Ectodermal cell (in vitro differentiated cells): ENCODE measurements around the gene AQP12A.
"Not testable (repeated sequence)": the region's sequence is repeated elsewhere in the genome, so short reads cannot be mapped to it uniquely, and the experiment has no call there.

ENCODE experiments used
- H3K27ac ChIP-seq: 2 replicates; pipeline ENCODE4 v1.7.0; 2013; ENCODE audit warnings: mild to moderate bottlenecking, low read depth, low read length; ENCODE audit not compliant: insufficient read depth, poor library complexity, severe bottlenecking
- H3K27me3 ChIP-seq: 2 replicates; pipeline ENCODE4 v1.7.0; 2013; ENCODE audit warnings: mild to moderate bottlenecking, low read length; ENCODE audit not compliant: insufficient read depth, control insufficient read depth, poor library complexity, severe bottlenecking
- H3K36me3 ChIP-seq: one replicate; pipeline ENCODE4 v1.7.0; 2013; ENCODE audit warnings: low read length; ENCODE audit not compliant: control insufficient read depth, insufficient read depth
- H3K4me1 ChIP-seq: one replicate; pipeline ENCODE4 v1.7.0; 2013; ENCODE audit warnings: low read length; ENCODE audit not compliant: control insufficient read depth, insufficient read depth
- H3K4me3 ChIP-seq: 2 replicates; pipeline ENCODE4 v1.7.0; 2013; ENCODE audit warnings: low read depth, low read length, control low read depth; ENCODE audit not compliant: insufficient read depth
- H3K9me3 ChIP-seq: 2 replicates; pipeline ENCODE4 v1.7.0; 2013; ENCODE audit warnings: mild to moderate bottlenecking, low read length, moderate library complexity; ENCODE audit not compliant: control insufficient read depth
- WGBS, 2 experiments: methylation state at CpG; one replicate each; pipeline ENCODE4 v1.1.7; 2013; ENCODE audit warnings: missing lambda C conversion rate in 2 of 2; 5-methylcytosine and 5-hydroxymethylcytosine counted together

Gene AQP12A

GRCh38 chr2:240687741-240688552 is 3.7 kb upstream of the AQP12A start:
- Histone ChIP-seq H3K27ac (no peak overlapping the region), H3K27me3 (no peaks in the 10 kb centered on the region), H3K9me3 (no peaks in the 10 kb centered on the region), H3K4me1 (no peaks in the 10 kb centered on the region), H3K36me3 (no peaks in the 10 kb centered on the region), H3K4me3 (no peak overlapping the region)
- WGBS, 2 experiments, result 90 to 93% methylated on average over 14 of the region's 14 CpGs

GRCh38 chr2:240688553-240688919 is 3.1 kb upstream of the AQP12A start:
- no peaks in the 10 kb centered on the region for H3K9me3 ChIP-seq
- no peak overlapping the region for H3K27ac ChIP-seq
- H3K36me3 ChIP-seq, result no peaks in the 10 kb centered on the region
- WGBS, 2 experiments, result 94 to 95% methylated on average over 9 of the region's 9 CpGs
- no peaks in the 10 kb centered on the region for H3K27me3 ChIP-seq
- H3K4me1 ChIP-seq, result no peaks in the 10 kb centered on the region
- H3K4me3 ChIP-seq, result no peak overlapping the region

GRCh38 chr2:240689975-240690374 is 1.7 kb upstream of the AQP12A start:
- Histone ChIP-seq H3K9me3 (no peaks in the 10 kb centered on the region), H3K27me3 (no peaks in the 10 kb centered on the region), H3K4me3 (no peak overlapping the region), H3K36me3 (no peaks in the 10 kb centered on the region), H3K4me1 (no peaks in the 10 kb centered on the region), H3K27ac (no peak overlapping the region)
- 82 to 84% methylated on average over 11 of the region's 11 CpGs for WGBS, 2 experiments

- H3K4me3 ChIP-seq, H3K36me3 ChIP-seq, H3K9me3 ChIP-seq, H3K27ac ChIP-seq, H3K4me1 ChIP-seq, H3K27me3 ChIP-seq: not testable (repeated sequence)
- WGBS, 2 experiments, result 87 to 95% methylated on average over 4 to 6 of the region's 18 CpGs
Observed at GRCh38 chr2:240690421-240691074, 1.1 kb upstream of the AQP12A start.

GRCh38 chr2:240691075-240691427 is 615 bp upstream of the AQP12A start:
- not testable (repeated sequence) for H3K27me3 ChIP-seq, H3K36me3 ChIP-seq, H3K27ac ChIP-seq, H3K9me3 ChIP-seq, H3K4me1 ChIP-seq, H3K4me3 ChIP-seq
- 89 to 100% methylated on average over 1 of the region's 2 CpGs for WGBS, 2 experiments

- not testable (repeated sequence) for H3K27me3 ChIP-seq, H3K9me3 ChIP-seq, H3K27ac ChIP-seq, H3K4me3 ChIP-seq, H3K4me1 ChIP-seq, H3K36me3 ChIP-seq
- 90 to 93% methylated on average over 9 to 10 of the region's 34 CpGs for WGBS, 2 experiments
Observed at GRCh38 chr2:240692583-240693561, 1.2 kb downstream of the AQP12A start.

- H3K36me3 ChIP-seq, H3K4me3 ChIP-seq, H3K4me1 ChIP-seq, H3K27ac ChIP-seq, H3K27me3 ChIP-seq, H3K9me3 ChIP-seq: not testable (repeated sequence)
- no CpG with 5 or more reads among the region's 12 CpGs for WGBS, 2 experiments
Observed at GRCh38 chr2:240694304-240694703, 2.6 kb downstream of the AQP12A start.

- not testable (repeated sequence) for H3K27me3 ChIP-seq, H3K4me3 ChIP-seq, H3K36me3 ChIP-seq, H3K27ac ChIP-seq, H3K4me1 ChIP-seq, H3K9me3 ChIP-seq
- WGBS, 2 experiments, result no CpG with 5 or more reads among the region's 19 CpGs
Observed at GRCh38 chr2:240695593-240695992, 3.9 kb downstream of the AQP12A start.

GRCh38 chr2:240696469-240696868 is 4.8 kb downstream of the AQP12A start:
- WGBS, 2 experiments, result 78 to 93% methylated on average over 2 to 3 of the region's 13 CpGs
- H3K4me3 ChIP-seq, H3K36me3 ChIP-seq, H3K27ac ChIP-seq, H3K27me3 ChIP-seq, H3K4me1 ChIP-seq, H3K9me3 ChIP-seq: not testable (repeated sequence)
